Neural cell (in vitro differentiated cells): ENCODE data around the gene BET1L. TPM values are rescaled to one million over a fixed set of nuclear protein-coding genes. Genes with fewer than 3 reads are reported as not detected.

Experiments used
- H2AFZ ChIP-seq: fragments of 200-600, 300-800 bp; sonication (generic), shearing (Covaris generic); 2 replicates; pipeline ENCODE4 v1.6.0; 2014; ENCODE audit warnings: low read depth, mild to moderate bottlenecking, antibody characterized with exemption, low read length, moderate library complexity
- H3F3A ChIP-seq: fragments of 200-600 bp; shearing (Covaris generic); 2 replicates; pipeline ENCODE4 v1.6.1; 2016; ENCODE audit warnings: mild to moderate bottlenecking, moderate library complexity, mixed read lengths, antibody characterized with exemption, low read length; ENCODE audit not compliant: insufficient read depth, poor library complexity, severe bottlenecking
- H3K27ac ChIP-seq: fragments of 200-600, 300-800 bp; sonication (generic), shearing (Covaris generic); 2 replicates; pipeline ENCODE4 v1.5.1; 2014; ENCODE audit warnings: mild to moderate bottlenecking, low read length, moderate library complexity
- H3K27me3 ChIP-seq: fragments of 300-800, 200-600 bp; sonication (generic), shearing (Covaris generic); 2 replicates; pipeline ENCODE4 v1.6.0; 2014; ENCODE audit warnings: mild to moderate bottlenecking, low read depth, low read length, moderate library complexity; ENCODE audit not compliant: insufficient read depth
- H3K36me3 ChIP-seq: fragments of 300-800, 200-600 bp; sonication (generic), shearing (Covaris generic); 2 replicates; pipeline ENCODE4 v1.5.1; 2014; ENCODE audit warnings: mild to moderate bottlenecking, antibody characterized with exemption, low read length, moderate library complexity; ENCODE audit not compliant: insufficient read depth
- H3K4me2 ChIP-seq: fragments of 300-800, 200-600 bp; sonication (generic), shearing (Covaris generic); 2 replicates; pipeline ENCODE4 v1.6.0; 2014; ENCODE audit warnings: mild to moderate bottlenecking, low read length
- H3K4me3 ChIP-seq: fragments of 300-800, 200-600 bp; sonication (generic), shearing (Covaris generic); 2 replicates; pipeline ENCODE4 v1.5.1; 2014; ENCODE audit warnings: mild to moderate bottlenecking, low read length, moderate library complexity
- H3K79me2 ChIP-seq: fragments of 200-600 bp; shearing (Covaris generic); replicated peaks from 2 replicates; pipeline ENCODE4 v1.6.0; 2014; ENCODE audit warnings: mild to moderate bottlenecking, low read length, moderate library complexity; ENCODE audit not compliant: insufficient read depth
- H3K9ac ChIP-seq: fragments of 300-800, 200-600 bp; sonication (generic), shearing (Covaris generic); 2 replicates; pipeline ENCODE4 v1.6.1; 2016; ENCODE audit warnings: mild to moderate bottlenecking, low read length, mixed read lengths
- H3K9me2 ChIP-seq: fragments of 200-600 bp; shearing (Covaris generic); 2 replicates; pipeline ENCODE4 v1.6.1; 2016; ENCODE audit warnings: mild to moderate bottlenecking, low read length, mixed read lengths; ENCODE audit not compliant: insufficient read depth
- H3K9me3 ChIP-seq: fragments of 200-600, 300-800 bp; sonication (generic), shearing (Covaris generic); 2 replicates; pipeline ENCODE4 v1.6.1; 2016; ENCODE audit warnings: mild to moderate bottlenecking, mixed run types, low read length, moderate library complexity, mixed read lengths
- H4K20me1 ChIP-seq: fragments of 200-600 bp; shearing (Covaris generic); 2 replicates; pipeline ENCODE4 v1.6.1; 2016; ENCODE audit warnings: mild to moderate bottlenecking, mixed run types; ENCODE audit not compliant: insufficient read depth
- EZH2 ChIP-seq: fragments of 200-600, 300-800 bp; shearing (Covaris generic), sonication (generic); IDR thresholded peaks from 2 replicates; pipeline ENCODE4 v1.6.1; 2014; ENCODE audit warnings: antibody characterized with exemption, low read length, borderline replicate concordance, mild to moderate bottlenecking; ENCODE audit not compliant: insufficient read depth, poor library complexity, severe bottlenecking
- POLR2AphosphoS5 ChIP-seq: IDR thresholded peaks from 2 replicates; pipeline ENCODE4 v1.6.1; 2012
- RAD21 ChIP-seq: fragments of 450-650 bp; conservative IDR thresholded peaks from 2 replicates; pipeline ENCODE4 v1.6.1; 2014; ENCODE audit warnings: antibody characterized with exemption, mild to moderate bottlenecking, moderate library complexity
- REST ChIP-seq: IDR thresholded peaks from 2 replicates; pipeline ENCODE4 v1.6.1; 2012; ENCODE audit warnings: borderline replicate concordance
- SMC3 ChIP-seq: fragments of 450-650 bp; conservative IDR thresholded peaks from 2 replicates; pipeline ENCODE4 v1.6.1; 2014; ENCODE audit warnings: antibody characterized with exemption, mild to moderate bottlenecking, moderate library complexity; ENCODE audit not compliant: poor library complexity
- TAF1 ChIP-seq: IDR thresholded peaks from 2 replicates; pipeline ENCODE4 v1.6.1; 2012; ENCODE audit warnings: low read depth
- polyA plus RNA-seq: library from polyadenylated mRNA; depleted of rRNA; stranded (reverse); fragments of >200 nt; gene quantifications from 2 replicates; pipeline ENCODE4 v1.2.3, GENCODE V29; 2014

The BET1L gene
- polyA plus RNA-seq, 1 donor from 2014 or later, result 7.6 TPM

GRCh38 chr11:223884-224283 lies 16.7 kb upstream of the BET1L start:
- no peaks in the 10 kb centered on the region for H3K36me3 ChIP-seq
- H3K9me2 ChIP-seq, result no peaks in the 10 kb centered on the region
- no peaks in the 10 kb centered on the region for H3K9me3 ChIP-seq
- H3K4me3 ChIP-seq, result no peak overlapping the region
- H3K27me3 ChIP-seq, result no peaks in the 10 kb centered on the region
- no peak for TF ChIP-seq TAF1
- no peak overlapping the region for H3K27ac ChIP-seq
- no peak overlapping the region for H3K9ac ChIP-seq
- H3F3A ChIP-seq, result no peaks in the 10 kb centered on the region
- H3K4me2 ChIP-seq, result no peak overlapping the region
- H3K79me2 ChIP-seq, result peaks cover 3% of the 10 kb centered on the region
- H2AFZ ChIP-seq, result no peak overlapping the region
- H4K20me1 ChIP-seq, result no peaks in the 10 kb centered on the region

- H3K9me3 ChIP-seq, result no peaks in the 10 kb centered on the region
- H3K79me2 ChIP-seq, result peaks cover 3% of the 10 kb centered on the region
- H3F3A ChIP-seq, result no peaks in the 10 kb centered on the region
- no peaks in the 10 kb centered on the region for H3K27me3 ChIP-seq
- no peak for TF ChIP-seq TAF1
- TF ChIP-seq SMC3, result no peak
- no peak for TF ChIP-seq REST
- no peak for TF ChIP-seq RAD21
- no peak overlapping the region for H3K4me3 ChIP-seq
- H4K20me1 ChIP-seq, result no peaks in the 10 kb centered on the region
- no peak overlapping the region for H3K27ac ChIP-seq
- no peak overlapping the region for H3K4me2 ChIP-seq
- H2AFZ ChIP-seq, result no peak overlapping the region
- no peak overlapping the region for H3K9ac ChIP-seq
- no peaks in the 10 kb centered on the region for H3K9me2 ChIP-seq
- no peaks in the 10 kb centered on the region for H3K36me3 ChIP-seq
Measured at GRCh38 chr11:223026-223789, 16.0 kb upstream of the BET1L start.

- Histone ChIP-seq H2AFZ (no peak overlapping the region), H3K27me3 (no peaks in the 10 kb centered on the region), H4K20me1 (no peaks in the 10 kb centered on the region), H3F3A (no peaks in the 10 kb centered on the region), H3K4me3 (no peak overlapping the region), H3K79me2 (no peaks in the 10 kb centered on the region), H3K9me3 (no peaks in the 10 kb centered on the region), H3K36me3 (no peaks in the 10 kb centered on the region), H3K4me2 (no peak overlapping the region), H3K9ac (no peak overlapping the region), H3K9me2 (no peaks in the 10 kb centered on the region), H3K27ac (no peak overlapping the region)
- no peak for TF ChIP-seq SMC3
- TF ChIP-seq POLR2AphosphoS5, result no peak
- TF ChIP-seq EZH2, result no peak
- no peak for TF ChIP-seq RAD21
Measured at GRCh38 chr11:221998-222789, 15.0 kb upstream of the BET1L start.
